GM19351 (cell line): ENCODE data around the gene SPATA46.
"Not testable (repeated sequence)": the region's sequence is repeated elsewhere in the genome, so short reads cannot be mapped to it uniquely, and the experiment has no call there.

ENCODE experiments used
- ATAC-seq: cut with Tn5 transposase; IDR thresholded peaks from one replicate; pipeline ENCODE4 v1.9.1; 2021; ENCODE audit warnings: mild to moderate bottlenecking, moderate library complexity; ENCODE audit not compliant: unreplicated experiment

SPATA46 gene, protein sequence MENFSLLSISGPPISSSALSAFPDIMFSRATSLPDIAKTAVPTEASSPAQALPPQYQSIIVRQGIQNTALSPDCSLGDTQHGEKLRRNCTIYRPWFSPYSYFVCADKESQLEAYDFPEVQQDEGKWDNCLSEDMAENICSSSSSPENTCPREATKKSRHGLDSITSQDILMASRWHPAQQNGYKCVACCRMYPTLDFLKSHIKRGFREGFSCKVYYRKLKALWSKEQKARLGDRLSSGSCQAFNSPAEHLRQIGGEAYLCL

DNA sequence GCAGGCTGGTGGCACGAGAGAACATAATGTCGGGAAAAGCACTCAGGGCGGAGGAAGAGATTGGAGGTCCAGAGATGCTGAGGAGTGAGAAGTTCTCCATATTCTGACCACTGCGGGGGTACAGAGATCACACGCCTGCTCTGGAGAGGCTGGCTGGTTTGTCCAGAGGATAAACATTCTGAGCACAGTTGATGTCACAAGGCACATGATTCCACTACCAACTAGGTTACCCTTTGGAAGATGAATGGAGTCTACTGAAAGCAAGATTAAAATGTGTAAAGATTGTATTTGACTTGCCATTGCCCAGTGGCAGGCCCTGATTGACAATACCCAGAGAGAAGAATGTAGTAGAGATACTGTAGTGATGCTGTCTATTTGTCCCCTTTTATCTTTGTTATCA, at the start of gene SPATA46:
TSS of gene SPATA46 (minus strand) at position 164 of the 400 bp plus-strand sequence. CDS start at position 100, 64 bp downstream.
- no peak for ATAC-seq

DNA sequence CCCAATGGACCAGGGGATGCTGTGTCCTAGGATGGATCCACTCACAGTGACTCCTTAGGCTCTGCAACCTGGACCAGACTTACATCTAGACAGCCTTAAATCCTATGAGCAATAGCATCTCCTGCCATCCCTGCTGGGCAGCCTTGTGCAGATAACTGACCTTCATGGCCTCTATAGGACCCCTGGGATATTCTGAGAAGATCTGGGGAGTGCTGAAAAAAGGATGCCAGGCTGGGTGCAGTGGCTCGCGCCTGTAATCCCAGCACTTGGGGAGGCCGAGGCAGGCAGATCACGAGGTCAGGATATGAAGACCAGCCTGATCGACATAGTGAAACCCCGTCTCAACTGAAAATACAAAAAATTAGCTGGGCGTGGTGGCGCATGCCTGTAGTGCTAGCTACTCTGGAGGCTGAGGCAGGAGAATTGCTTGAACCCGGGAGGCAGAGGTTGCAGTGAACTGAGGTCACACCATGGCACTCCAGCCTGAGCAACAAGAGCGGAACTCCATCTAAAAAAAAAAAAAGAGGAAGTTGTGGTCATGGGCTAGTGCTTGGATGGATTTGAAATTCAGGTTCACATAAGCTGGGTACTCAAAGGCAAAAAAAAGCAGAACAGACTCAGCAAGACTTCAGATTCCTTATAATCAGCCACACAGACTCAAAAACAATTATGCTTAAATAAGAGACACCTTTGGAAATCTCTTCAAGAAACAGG, 46.2 kb upstream of the SPATA46 start:
- ATAC-seq: no peak

DNA sequence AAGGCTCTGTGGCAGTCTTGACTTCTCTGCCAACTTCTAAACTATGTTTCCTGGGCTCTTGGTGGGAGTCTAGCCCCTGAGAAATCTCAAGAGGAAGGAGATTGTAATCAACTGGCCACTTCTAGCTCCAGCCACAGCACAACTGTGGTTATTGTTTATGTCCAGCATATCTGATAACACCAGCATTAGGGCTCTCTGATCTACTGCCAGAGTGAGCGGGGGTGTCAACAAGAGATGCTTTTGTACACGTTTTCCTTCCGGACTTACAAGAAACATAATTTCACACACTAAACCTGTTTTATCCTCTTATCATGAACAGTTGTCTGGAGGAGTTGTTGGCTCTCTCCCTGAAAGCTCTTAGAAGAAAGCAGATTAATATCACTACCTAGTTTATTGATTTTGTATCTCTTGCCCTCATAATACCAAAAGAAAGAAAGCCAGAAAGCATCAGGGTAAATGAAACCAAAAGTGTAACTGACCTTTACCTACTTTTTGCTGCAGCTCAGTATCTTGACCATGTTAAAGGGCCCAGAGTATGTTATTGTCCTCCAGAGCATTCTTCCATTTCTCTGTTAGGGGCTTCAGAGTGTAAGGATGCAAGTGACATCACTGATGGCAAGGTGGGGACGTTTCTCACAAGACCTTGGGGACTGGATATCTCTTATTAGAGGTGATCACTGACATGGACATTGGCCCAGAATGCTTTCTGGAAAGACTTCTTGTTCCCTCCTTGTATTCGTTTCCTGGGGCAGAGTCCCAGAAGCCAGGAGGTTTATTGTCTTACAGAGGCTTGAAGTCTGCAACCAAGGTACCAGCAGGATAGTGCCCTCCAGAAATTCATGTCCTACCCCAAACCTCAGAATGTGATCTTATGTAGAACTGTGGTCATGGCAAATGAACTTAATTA, 44.9 kb upstream of the SPATA46 start:
- no peak for ATAC-seq

DNA sequence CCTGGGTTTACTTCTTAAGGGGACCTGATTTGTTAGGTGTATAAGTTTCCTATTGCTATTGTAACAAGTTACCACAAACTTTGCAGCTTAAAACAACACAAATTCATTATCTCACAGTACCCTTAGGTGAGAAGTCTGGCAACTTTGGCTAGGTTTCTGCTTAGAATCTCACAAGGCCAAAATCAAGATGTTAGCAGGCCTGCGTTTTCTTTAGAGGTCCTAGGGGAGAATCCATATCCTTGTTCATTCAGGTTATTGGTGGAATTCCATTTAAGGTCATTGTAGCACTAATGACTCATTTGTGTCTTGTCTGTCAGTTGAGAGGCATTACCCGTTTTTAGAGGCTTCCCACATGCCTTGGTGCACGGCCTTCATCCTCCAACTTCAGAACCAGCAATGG, 43.5 kb upstream of the SPATA46 start:
- ATAC-seq: no peak

DNA sequence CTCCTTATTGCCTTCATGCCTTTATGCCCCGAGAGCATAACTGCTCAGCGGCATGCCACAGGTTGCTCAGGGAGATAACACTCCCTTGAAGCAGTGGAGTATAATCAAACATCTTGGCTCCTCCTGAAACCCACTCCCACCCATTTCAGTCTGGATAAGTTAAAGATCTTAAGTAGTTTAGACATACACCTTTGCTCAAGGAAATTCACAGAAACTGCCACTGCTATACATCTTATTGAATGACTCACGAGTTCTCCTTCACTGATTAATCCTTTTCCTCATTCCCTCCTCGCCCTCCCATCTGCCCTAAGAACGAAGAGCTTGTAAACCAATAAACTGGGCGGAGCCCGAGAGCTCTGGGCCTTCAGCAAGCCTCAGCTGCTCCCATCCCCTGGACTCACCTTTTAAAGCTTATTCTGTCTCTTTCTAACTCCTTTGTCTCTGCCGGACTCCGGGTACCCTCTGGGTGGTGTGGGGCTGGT, 42.8 kb upstream of the SPATA46 start:
- not testable (repeated sequence) for ATAC-seq

DNA sequence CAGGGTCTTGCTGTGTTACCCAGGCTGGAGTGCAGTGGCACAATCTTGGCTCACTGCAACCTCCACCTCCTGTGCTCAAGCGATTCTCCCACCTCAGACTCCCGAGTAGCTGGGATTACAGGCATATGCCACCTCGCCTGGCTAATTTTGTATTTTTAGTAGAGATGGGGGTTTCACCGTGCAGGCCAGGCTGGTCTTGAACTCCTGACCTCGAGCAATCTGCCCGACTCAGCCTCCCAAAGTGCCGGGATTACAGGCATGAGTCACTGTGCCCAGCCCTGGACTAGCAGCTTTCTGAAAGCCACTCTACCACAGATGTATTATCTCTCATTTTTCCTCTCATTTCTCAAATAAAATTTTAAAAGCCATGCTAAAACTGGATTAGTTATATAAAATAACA, 41.9 kb upstream of the SPATA46 start:
- ATAC-seq: not testable (repeated sequence)

DNA sequence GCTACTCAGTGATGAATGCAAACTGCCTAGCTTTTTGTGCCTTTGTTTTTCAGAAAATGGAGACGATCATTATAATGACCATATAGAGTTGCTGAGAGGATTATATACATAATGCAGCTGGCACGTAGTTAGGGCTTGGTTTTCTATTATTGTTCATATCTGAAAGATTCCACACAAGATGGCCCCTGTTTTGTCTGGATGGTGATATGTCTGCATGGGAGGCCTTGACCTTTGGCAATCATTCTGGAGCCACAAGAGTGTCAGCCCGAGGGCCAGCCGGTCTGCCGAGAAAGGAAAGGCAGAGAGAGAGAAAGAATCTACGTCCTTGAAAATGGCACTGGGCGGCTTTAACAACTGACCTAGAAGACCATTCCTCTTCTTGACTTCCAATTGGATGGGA, 41.0 kb upstream of the SPATA46 start:
- ATAC-seq: no peak

DNA sequence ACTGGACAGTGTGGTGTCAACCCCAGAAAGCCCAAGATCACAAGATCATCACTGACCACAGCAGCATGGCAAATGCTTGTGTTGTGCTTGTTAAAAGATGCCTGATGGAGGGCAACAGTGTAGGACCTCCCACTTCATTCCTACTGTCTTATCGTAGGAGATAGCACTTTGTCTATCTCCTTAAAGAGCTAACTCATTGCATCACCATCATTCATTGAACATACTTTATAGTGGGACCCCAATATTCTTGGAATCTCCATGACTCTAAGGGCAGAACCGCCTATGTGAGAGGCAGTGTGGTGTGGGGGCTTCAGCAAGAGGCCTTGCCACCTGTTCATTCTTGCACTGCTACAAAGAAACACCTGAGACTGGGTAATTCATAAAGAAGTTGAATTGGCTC, 40.3 kb upstream of the SPATA46 start:
- no peak for ATAC-seq

DNA sequence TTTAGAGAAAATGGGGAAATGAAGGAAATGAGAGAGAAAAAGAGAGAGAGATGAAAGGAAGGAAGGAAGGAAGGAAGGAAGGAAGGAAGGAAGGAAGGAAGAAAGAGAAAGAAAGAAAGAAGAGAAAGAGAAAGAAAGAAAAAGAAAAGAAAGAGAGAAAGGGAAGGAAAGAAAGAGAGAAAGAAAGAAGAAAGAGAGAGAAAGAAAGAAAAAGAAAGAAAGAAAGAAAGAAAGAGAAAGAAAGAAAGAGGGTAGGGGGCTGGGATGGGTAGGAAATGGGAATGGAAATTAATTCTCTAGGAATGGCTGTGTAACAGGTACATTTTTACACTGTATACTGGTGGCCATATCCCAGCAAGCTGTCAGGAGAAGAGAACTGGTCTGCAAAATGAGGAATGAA, 39.6 kb upstream of the SPATA46 start:
- ATAC-seq: no peak

DNA sequence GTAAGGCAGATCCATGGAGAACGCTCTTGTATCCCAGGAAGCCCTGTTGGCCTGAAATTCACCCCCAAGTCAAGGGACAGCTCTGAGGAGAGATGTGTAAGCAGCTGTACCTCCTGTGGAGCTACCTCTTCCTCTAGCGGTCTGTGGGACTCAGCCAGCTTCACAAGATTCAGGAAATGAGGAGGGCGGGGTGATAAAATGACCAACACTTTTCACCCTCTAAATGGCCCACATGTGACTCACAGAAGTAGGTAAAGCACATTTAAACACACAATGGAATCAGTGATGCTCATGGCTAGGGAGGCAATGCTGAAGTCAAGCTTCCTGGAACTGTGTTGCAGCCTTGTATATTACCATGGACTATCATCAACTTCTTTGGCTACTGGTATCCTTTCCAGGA, 35.3 kb upstream of the SPATA46 start, which contains the start of gene SH2D1B:
TSS of gene SH2D1B (minus strand) at position 135 of the 400 bp plus-strand sequence. CDS start at position 15, 120 bp downstream.
- no peak for ATAC-seq

DNA sequence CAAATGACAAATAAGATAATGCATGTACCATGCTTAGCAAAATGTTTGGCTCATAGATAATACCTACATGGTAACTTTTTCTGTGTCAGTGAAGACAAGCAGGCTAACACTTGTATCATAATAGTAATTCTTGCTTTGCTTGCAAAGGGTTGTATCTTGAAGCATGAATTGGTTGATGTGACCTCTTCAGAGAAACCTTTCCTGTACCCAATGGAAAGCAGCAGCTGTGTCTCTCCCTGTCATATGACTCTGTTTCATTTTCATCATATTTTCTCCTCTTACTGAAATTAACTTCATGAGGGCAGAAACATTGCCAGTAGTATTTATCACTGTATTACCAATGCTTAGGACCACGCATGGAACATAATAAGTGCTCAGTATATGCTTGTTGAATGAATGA, 30.9 kb upstream of the SPATA46 start:
- ATAC-seq: no peak

DNA sequence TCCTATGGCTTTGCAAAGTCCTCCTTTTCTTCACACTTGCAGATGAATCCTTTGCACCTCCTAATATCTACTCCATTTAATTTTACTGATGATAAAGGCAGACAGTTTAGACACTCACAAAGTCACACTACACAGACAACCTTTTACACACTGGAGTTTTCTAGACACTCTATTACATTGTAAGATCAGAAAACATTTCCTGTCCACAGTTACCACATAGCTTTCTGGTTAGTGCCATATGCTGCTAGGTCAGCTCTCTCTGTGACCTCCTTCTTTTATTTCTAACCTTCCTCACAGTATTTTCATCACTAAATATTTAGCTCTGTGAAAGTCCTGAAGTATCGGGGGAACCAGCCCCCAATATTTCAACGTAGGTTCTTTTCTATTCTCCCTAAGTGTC, 30.2 kb upstream of the SPATA46 start:
- no peak for ATAC-seq

DNA sequence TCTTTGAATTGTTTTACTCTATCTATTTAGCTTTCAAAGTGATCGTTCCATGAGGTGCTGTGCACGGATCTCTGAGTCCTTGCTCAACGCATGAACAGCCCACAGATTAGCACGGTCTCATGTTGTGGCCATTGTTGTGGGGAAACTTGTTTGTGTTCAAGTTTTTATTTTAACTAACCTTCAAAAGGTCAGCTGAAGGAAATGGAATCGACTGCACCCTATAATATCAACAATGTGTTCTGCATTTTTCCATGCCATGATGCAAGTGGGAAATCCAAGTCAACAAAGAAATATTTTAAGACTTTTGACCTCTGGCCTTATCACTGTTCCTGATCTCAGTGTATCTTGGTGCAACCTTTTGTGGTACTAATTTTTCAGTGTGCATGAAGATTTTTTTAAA, 29.1 kb upstream of the SPATA46 start:
- ATAC-seq: no peak

DNA sequence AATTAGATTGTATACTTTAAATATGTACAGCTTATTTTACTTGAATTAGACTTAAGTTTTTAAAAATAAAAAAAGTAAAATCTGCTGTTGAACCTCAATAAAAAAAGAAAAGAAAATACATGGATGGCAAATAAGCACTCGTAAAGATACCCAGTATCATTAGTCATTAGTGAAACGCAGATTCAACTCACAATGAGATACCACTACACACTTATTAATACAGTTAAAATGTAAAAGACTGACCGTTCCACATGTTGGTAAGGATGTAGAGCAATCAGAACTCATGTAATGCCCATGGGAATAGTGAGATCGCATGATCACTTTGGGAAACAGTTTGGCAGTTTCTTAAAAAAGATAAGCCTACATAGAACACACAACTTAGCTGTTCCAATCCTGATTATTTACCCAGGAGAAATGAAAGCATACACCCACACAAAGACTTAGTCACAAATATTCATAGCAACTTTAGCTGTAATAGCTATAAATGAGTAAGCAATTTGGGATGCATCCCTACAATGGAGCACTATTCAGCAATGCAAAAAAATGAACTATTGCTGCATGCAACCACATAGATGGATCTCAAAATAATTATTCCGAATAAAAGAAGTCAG, 28.0 kb upstream of the SPATA46 start:
- ATAC-seq: no peak

DNA sequence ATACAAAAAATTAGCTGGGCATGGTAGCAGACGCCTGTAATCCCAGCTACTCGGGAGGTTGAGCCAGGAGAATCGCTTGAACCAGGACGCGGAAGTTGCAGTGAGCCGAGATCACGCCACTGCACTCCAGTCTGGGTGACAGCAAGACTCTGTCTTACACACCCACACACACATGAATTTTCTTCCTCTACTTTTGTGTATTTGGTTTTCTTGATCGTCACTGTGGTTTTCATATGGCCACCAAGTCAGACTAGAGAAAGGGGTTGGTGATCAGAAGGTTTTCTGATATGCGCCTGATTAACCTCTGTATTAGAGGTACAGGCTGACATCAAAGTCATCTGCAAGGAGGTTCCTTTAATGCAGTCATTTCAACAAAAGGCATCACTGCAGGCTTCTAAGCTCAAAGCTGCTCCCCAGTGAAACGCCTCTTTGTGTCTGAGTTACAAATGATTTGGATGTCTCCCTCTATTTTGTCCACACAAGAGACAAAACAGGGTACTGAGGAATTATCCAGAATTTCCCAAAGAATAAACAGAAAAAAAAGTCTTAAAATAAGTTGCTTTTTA, 24.2 kb upstream of the SPATA46 start:
- ATAC-seq: no peak

DNA sequence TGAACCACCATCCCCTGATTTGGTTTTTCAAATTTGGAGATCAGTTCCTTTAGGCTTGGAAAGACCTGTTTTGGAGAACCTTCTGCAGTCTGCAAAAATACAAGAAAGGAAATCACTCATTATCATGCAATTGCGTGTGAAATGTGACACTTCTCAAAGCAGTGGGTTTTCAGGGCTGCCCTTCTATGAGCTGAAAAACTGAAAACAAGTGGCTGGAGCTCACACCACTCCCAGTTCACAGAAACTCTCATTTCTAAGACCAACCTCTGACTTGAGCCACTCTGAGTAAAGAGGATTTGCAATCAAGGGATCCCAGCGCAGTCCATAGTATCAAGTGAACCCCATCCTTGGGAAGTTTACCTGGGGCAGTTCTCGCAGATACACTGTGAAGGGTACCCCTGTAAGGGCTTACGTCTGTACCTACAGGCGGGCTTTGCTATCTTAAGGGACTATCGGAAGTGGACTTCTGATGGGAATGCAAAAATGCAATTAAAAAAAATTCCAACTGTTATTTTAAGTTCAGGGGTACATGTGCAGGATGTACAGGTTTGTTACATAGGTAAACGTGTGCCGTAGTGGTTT, 22.4 kb upstream of the SPATA46 start:
- no peak for ATAC-seq

DNA sequence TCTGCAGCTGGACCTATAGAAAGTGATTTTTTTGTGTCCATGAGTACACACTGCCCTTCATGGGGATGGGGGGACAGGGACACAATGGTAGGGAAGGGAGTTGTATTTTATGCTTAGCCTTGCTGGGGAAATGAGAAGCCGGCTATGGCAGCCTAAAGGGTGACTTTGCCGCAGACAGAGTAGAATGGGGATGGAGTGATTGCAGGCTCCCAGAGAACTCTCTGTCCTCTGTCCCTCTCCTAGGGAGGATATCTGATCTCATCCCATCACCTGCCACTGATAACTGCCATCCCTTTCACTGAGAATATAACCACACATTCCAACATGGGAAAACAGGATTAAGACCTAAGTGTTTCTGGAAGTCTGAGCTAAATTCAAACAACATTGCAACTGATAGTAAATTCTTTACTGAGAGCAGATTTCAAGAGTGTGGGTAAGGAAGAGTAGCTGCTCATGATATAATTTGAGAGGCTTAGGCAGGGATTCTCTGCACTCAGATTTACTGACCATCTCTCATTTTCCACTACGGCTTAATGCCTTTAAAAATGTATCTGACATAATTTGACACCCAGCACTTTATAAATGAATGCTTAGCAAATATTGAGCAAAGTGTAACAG, 21.4 kb upstream of the SPATA46 start:
- no peak for ATAC-seq

DNA sequence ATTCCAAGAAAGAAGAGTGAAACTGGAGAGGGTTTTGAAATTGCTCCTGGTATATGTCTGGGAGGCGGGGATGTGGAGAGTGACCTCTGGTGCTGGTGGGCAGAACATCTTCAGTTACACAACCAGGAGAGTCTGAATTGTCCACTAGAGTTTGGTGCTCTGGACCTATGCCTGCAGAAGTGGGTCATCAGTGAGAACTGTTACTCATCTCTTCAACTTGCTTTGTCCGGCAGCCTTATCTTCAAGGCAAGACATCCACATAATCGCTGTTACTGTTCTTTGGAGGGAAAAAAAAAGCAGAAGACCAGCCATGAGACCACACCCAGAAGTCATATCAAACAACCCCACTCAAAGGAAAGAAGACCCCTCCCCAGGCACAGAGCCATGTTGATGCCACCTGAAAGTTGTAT, 20.4 kb upstream of the SPATA46 start:
- ATAC-seq: no peak

DNA sequence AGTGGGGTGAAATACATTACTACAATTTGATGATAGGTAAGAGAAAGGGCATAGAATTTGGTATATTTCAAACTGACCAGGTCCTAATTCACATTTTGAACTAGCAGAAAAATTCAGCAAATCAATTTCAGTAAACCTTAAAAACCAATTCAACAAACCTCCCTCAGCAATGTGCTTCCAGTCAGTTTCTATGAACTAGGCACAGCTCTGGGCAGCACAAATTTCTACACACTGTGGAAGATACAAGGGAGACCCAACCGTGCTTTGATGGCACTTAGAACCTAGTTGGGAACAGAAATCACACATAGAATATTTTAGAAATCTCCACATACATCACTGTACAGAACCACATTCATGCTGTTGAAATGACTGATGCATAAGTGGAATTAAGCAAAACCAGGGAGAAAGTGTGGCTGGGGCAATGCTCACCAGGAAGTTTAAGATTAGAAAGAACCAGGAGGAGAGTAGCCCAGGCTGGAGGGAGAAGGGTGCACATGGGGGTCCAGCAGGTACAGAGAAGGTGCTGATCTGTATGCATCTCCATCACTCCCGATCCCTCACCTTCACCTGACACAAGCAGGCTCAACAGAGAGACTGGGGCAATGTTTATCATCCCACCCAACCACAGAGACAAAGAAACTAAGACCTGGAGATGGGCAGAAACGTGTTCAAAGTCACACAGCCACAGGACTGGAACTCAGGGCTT, 19.7 kb upstream of the SPATA46 start:
- ATAC-seq: no peak
